ENCODE results near the gene TMEM89. TPM values are rescaled to one million over a fixed set of nuclear protein-coding genes. Genes with fewer than 3 reads are reported as not detected.

TMEM89 gene
- total RNA-seq, 2 experiments from 2014 or later = 0.43 TPM; not detected in 1

GRCh38 chr3:48652923-48653715, 31.6 kb upstream of the TMEM89 start:
- no peak for DNase-seq
- Mint-ChIP-seq H3K27ac (no peak overlapping the region), H3K36me3 (ENCODE audit: low read depth) (peaks cover 21% of the 10 kb centered on the region), H3K4me1 (ENCODE audit: low read depth) (peaks cover 14% of the 10 kb centered on the region), H3K4me3 (no peak overlapping the region), H3K9me3 (no peaks in the 10 kb centered on the region), H3K27me3 (peaks cover 1% of the 10 kb centered on the region)
- POLR2A ChIA-PET = interaction anchor here (0.8 to 1.9 kb wide), 5 partner anchors 9 to 130 kb away, joined by 3 to 6 read pairs (median 3); partner anchors contain the start of genes CELSR3 and SLC26A6
- TF ChIP-seq, protein P1, sequence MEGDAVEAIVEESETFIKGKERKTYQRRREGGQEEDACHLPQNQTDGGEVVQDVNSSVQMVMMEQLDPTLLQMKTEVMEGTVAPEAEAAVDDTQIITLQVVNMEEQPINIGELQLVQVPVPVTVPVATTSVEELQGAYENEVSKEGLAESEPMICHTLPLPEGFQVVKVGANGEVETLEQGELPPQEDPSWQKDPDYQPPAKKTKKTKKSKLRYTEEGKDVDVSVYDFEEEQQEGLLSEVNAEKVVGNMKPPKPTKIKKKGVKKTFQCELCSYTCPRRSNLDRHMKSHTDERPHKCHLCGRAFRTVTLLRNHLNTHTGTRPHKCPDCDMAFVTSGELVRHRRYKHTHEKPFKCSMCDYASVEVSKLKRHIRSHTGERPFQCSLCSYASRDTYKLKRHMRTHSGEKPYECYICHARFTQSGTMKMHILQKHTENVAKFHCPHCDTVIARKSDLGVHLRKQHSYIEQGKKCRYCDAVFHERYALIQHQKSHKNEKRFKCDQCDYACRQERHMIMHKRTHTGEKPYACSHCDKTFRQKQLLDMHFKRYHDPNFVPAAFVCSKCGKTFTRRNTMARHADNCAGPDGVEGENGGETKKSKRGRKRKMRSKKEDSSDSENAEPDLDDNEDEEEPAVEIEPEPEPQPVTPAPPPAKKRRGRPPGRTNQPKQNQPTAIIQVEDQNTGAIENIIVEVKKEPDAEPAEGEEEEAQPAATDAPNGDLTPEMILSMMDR (IDR thresholded peaks at IDR 0.05) = no peak
- CTCF ChIA-PET = interaction anchor here (4.2 kb wide), 1 partner anchor 18 kb away, joined by 22 read pairs; the partner anchor contains the start of gene SLC26A6
- intact Hi-C loops (cut with micrococcal nuclease) = no loop called here
- no peak for ATAC-seq

- ATAC-seq (no peak), DNase-seq (no peak)
- Mint-ChIP-seq H3K36me3 (ENCODE audit: low read depth) (peaks cover 21% of the 10 kb centered on the region), H3K27me3 (no peaks in the 10 kb centered on the region), H3K9me3 (no peaks in the 10 kb centered on the region), H3K27ac (no peak overlapping the region), H3K4me3 (no peak overlapping the region), H3K4me1 (ENCODE audit: low read depth) (peaks cover 9% of the 10 kb centered on the region)
- ChIA-PET CTCF (no interaction called here), POLR2A (interaction anchor here (1.1 to 1.9 kb wide), 3 partner anchors 11 to 16 kb away, joined by 3 to 6 read pairs (median 3); partner anchors contain the start of genes CELSR3 and SLC26A6)
- TF ChIP-seq, protein P1 (IDR thresholded peaks at IDR 0.05) = no peak
- intact Hi-C loops (cut with micrococcal nuclease) = no loop called here
Measured at GRCh38 chr3:48651771-48652170, 30.2 kb upstream of the TMEM89 start.

GRCh38 chr3:48650723-48651122, 29.2 kb upstream of the TMEM89 start:
- peaks cover 19% of the 10 kb centered on the region for H3K36me3 Mint-ChIP-seq (ENCODE audit: low read depth)
- TF ChIP-seq, protein P1 (IDR thresholded peaks at IDR 0.05) = no peak
- ATAC-seq (no peak), DNase-seq (no peak)
- H3K27ac Mint-ChIP-seq = no peak overlapping the region
- H3K27me3 Mint-ChIP-seq = no peaks in the 10 kb centered on the region
- intact Hi-C loops (cut with micrococcal nuclease) = no loop called here
- no peaks in the 10 kb centered on the region for H3K9me3 Mint-ChIP-seq
- peaks cover 8% of the 10 kb centered on the region for H3K4me1 Mint-ChIP-seq (ENCODE audit: low read depth)
- ChIA-PET CTCF (interaction anchor here (1.7 kb wide), 1 partner anchor 15 kb away, joined by 7 read pairs; the partner anchor contains the start of gene SLC26A6), POLR2A (interaction anchor here (1.0 to 1.1 kb wide), 2 partner anchors 13 to 15 kb away, joined by 3 to 4 read pairs; partner anchors contain the start of gene SLC26A6)
- no peak overlapping the region for H3K4me3 Mint-ChIP-seq

- H3K27ac Mint-ChIP-seq = no peak overlapping the region
- ChIA-PET POLR2A (interaction anchor here (0.7 to 1.9 kb wide), 4 partner anchors 9 to 95 kb away, joined by 3 to 8 read pairs (median 3); partner anchors contain the start of gene CELSR3), CTCF (interaction anchor here (1.6 kb wide), 1 partner anchor 13 kb away, joined by 6 read pairs; the partner anchor contains the start of gene SLC26A6)
- peaks cover 9% of the 10 kb centered on the region for H3K36me3 Mint-ChIP-seq (ENCODE audit: low read depth)
- intact Hi-C loops (cut with micrococcal nuclease) = no loop called here
- DNase-seq = no peak
- H3K4me1 Mint-ChIP-seq (ENCODE audit: low read depth) = no peaks in the 10 kb centered on the region
- H3K9me3 Mint-ChIP-seq = no peaks in the 10 kb centered on the region
- no peak overlapping the region for H3K4me3 Mint-ChIP-seq
- ATAC-seq = no peak
- H3K27me3 Mint-ChIP-seq = no peaks in the 10 kb centered on the region
- TF ChIP-seq, protein P1 (IDR thresholded peaks at IDR 0.05) = no peak
Measured at GRCh38 chr3:48648188-48648850, 26.8 kb upstream of the TMEM89 start.
